ENCODE data around the gene NPR2. TPM values are rescaled to one million over a fixed set of nuclear protein-coding genes. Genes with fewer than 3 reads are reported as not detected.

The NPR2 gene
- polyA plus RNA-seq, 2 of the 4 experiments (the other 2 are of a cell fraction): 7.8 to 18.8 TPM

GRCh38 chr9:35757892-35758275 lies 33.5 kb upstream of the NPR2 start:
- FAIRE-seq (no peak), ATAC-seq (no peak), DNase-seq (ENCODE audit: low read depth in 1 of 2, low spot score in 1 of 2) (no peak)
- CTCF ChIA-PET: interaction anchor here (1.2 to 1.8 kb wide), 2 partner anchors 8 to 11 kb away, joined by 3 to 5 read pairs; partner anchors contain the start of gene RGP1
- Histone ChIP-seq H3K27ac (peak overlapping the region; percentile 95 to 97), H3K9me3 (no peaks in the 10 kb centered on the region), H3K4me3 (peak overlapping the region; percentile 83), H3K4me1 (peaks cover 16% of the 10 kb centered on the region), H3K4me2 (peak overlapping the region; percentile 76)
- POLR2A ChIA-PET: no interaction called here
- TF ChIP-seq KDM5A (IDR thresholded peaks at IDR 0.05) (no peak), MAX (IDR thresholded peaks at IDR 0.05) (no peak), RNF2 (IDR thresholded peaks at IDR 0.05; ENCODE audit: borderline replicate concordance, low read depth) (no peak), ELK1 (IDR thresholded peaks at IDR 0.05; ENCODE audit: low read depth, low read length) (no peak), HDAC2 (IDR thresholded peaks at IDR 0.05) (no peak), JUN (IDR thresholded peaks at IDR 0.05) (no peak), SMC3 (IDR thresholded peaks at IDR 0.05) (no peak), RAD21 (conservative IDR thresholded peaks at IDR 0.05 in 1 of 2, IDR thresholded peaks at IDR 0.05 in 1 of 2) (no peak), EHF (CRISPR knock-in tag; IDR thresholded peaks at IDR 0.05) (no peak), HOXA7 (CRISPR knock-in tag; IDR thresholded peaks at IDR 0.05) (no peak), EP300 (IDR thresholded peaks at IDR 0.05) (no peak), SREBF2 (IDR thresholded peaks at IDR 0.05) (no peak), KDM1A (IDR thresholded peaks at IDR 0.05; ENCODE audit: low read depth) (no peak), GATA3 (IDR thresholded peaks at IDR 0.05; ENCODE audit: borderline replicate concordance) (no peak), MAFK (IDR thresholded peaks at IDR 0.05; ENCODE audit: partially characterized antibody) (no peak)

GRCh38 chr9:35758475-35759050 lies 32.8 kb upstream of the NPR2 start:
- peak overlapping the region; percentile 76 for H3K4me2 ChIP-seq
- ChIA-PET POLR2A (interaction anchor here (0.6 kb wide), 1 partner anchor 9 kb away, joined by 3 read pairs; no protein-coding TSS in a partner anchor), CTCF (interaction anchor here (0.7 to 1.8 kb wide), 5 partner anchors 9 to 123 kb away, joined by 3 to 5 read pairs (median 4); partner anchors contain the start of gene RGP1)
- 68% methylated on average over 3 of the region's 3 CpGs for WGBS (ENCODE audit: missing lambda C conversion rate)
- no peaks in the 10 kb centered on the region for H3K9me3 ChIP-seq
- TF ChIP-seq JUN (IDR thresholded peaks at IDR 0.05) (no peak), CEBPB (IDR thresholded peaks at IDR 0.05) (no peak), TFCP2L1 (CRISPR knock-in tag; IDR thresholded peaks at IDR 0.05) (no peak), FOXS1 (CRISPR knock-in tag; IDR thresholded peaks at IDR 0.05) (no peak), E2F6 (IDR thresholded peaks at IDR 0.05; ENCODE audit: borderline replicate concordance, low read depth) (no peak), BHLHE40 (IDR thresholded peaks at IDR 0.05; ENCODE audit: low read depth, low read length) (no peak), RNF2 (IDR thresholded peaks at IDR 0.05; ENCODE audit: borderline replicate concordance, low read depth) (no peak), HOXB5 (CRISPR knock-in tag; IDR thresholded peaks at IDR 0.05) (no peak), NPAS2 (CRISPR knock-in tag; IDR thresholded peaks at IDR 0.05; ENCODE audit: borderline replicate concordance) (no peak), POLR2AphosphoS2 (conservative IDR thresholded peaks at IDR 0.05; ENCODE audit: low read length) (no peak), MYC (IDR thresholded peaks at IDR 0.05; ENCODE audit: borderline replicate concordance, low read length) (no peak), MAX (IDR thresholded peaks at IDR 0.05) (no peak)
- H3K27ac ChIP-seq: peak overlapping the region in 1 of 2 experiments; percentile 97; a peak in 2 of 6 replicates
- peaks cover 16% of the 10 kb centered on the region for H3K4me1 ChIP-seq
- ATAC-seq (no peak), FAIRE-seq (no peak), DNase-seq (ENCODE audit: low read depth in 1 of 2, low spot score in 1 of 2) (no peak)
- H3K4me3 ChIP-seq: no peak overlapping the region; the same call in 2 of the 3 replicates

All from A549 (cell line).